Activated T-helper 1 cell treated with anti-CD3 and anti-CD28 coated beads, Interleukin-2, amount 50 U/mL, for 16 hours (primary cell): ENCODE results near the gene DACH1.
"Not testable (repeated sequence)": the region's sequence is repeated elsewhere in the genome, so short reads cannot be mapped to it uniquely, and the experiment has no call there.

ENCODE experiments used
- DNase-seq, 2 donors: peaks; one replicate each; pipeline ENCODE4 v3.0.0-alpha.2; 2020; ENCODE audit warnings: low read depth in 1 of 2, low spot score in 1 of 2

The DACH1 gene

DNA sequence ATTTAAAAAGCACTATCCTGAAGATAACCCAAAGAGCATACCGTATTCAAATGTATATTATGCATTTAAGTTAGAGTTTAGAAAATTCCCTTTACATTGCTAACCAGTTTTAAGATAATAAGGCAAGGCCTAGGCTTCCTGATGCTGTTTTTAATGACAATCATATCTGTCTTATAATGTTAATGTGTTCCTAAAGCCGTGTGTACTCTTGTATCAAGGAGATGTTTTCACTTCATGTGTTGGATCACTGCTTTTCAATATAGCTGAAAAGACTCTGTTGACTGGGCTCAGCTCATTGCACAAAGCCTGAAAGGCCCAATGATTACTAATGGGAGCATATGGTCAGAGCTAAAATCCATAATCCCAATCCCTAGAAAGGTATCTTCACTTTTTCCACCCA, 81.6 kb downstream of the DACH1 start:
- no peak for DNase-seq

DNA sequence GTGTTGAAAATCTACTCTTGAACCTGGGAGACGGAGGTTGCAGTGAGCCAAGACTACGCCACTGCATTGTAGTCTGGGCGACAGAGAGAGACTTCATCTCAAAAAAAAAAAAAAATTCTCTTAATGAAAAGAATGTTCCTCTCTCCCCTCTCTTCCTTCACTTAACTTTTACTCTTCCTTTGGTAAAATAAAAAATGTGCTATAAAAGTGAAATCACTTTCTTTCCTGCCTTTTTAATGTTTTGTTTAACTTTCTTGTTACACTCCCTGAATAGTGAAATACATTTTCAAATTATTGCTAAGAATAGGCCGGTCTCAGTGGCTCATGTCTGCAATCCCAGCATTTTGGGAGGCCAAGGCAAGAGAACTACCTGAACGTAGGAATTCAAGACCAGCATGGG, 86.5 kb downstream of the DACH1 start:
- no peak for DNase-seq

- DNase-seq = not testable (repeated sequence)
Measured at GRCh38 chr13:71778998-71779397, 88.0 kb downstream of the DACH1 start.

- no peak for DNase-seq
Measured at GRCh38 chr13:71775966-71776365, 91.0 kb downstream of the DACH1 start.

DNA sequence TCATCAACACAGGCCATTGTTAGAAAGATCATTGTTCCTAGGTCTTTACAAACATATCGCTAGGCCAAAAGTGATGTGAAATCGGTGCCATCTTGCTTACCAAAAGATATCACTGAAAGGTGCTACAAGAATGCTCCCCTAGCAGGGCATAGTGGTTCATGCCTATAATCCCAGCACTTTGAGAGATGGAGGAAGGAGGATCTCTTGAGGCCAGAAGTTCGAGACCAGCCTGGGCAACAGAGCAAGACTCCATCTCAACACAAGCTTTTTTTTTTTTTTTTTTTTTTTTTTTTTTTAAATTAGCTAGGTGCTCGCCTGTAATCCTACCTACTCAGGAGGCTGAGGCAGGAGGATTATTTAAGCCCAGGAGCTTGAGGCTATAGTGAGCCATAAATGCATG, 92.1 kb downstream of the DACH1 start:
- no peak for DNase-seq

DNA sequence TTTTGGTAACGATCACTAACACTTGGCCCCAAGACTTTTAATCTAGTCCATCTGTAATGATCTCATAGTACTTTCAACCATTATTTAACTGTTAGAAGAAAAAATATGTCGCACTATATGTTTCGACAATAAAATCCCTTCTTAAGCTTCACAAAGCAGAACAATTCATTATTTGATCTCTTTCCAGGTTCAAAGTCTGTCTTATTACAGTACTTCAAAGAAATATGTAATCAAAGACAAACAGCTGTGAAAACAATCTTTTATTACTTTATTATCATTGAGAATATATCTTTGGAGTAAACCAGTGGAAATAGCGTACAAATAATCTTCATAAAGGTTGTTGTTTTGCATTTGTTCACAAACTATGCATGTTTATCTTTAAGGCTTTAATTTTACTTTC, 93.5 kb downstream of the DACH1 start:
- no peak for DNase-seq

- no peak for DNase-seq
Measured at GRCh38 chr13:71772361-71772760, 94.6 kb downstream of the DACH1 start.

- DNase-seq = no peak
Measured at GRCh38 chr13:71771144-71771543, 95.9 kb downstream of the DACH1 start.

- DNase-seq = no peak
Measured at GRCh38 chr13:71770710-71771109, 96.3 kb downstream of the DACH1 start.

GRCh38 chr13:71768881-71769280, 98.1 kb downstream of the DACH1 start:
- DNase-seq = no peak

- no peak for DNase-seq
Measured at GRCh38 chr13:71759651-71760511, 107.1 kb downstream of the DACH1 start.

DNA sequence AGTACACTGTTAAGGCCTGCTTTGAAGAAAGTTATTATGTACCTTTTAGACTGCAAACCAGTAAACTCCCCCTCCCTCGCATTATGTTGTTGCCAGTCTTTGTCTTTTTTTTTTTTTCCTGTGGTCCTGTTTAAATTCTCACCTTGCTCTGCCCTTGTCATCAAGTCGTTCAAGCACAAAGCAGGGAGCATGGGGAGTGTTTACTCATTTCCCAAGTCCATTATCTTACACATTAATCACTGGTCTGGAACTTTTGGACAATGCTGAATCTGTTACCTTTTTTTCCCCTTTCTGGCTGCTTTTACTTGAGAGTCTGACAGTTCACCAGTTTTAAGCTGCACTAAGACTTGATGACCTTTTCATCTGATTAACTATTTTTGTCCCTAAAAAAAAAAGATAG, 108.2 kb downstream of the DACH1 start:
- DNase-seq = no peak

GRCh38 chr13:71754407-71754974, 112.5 kb downstream of the DACH1 start:
- no peak for DNase-seq

DNA sequence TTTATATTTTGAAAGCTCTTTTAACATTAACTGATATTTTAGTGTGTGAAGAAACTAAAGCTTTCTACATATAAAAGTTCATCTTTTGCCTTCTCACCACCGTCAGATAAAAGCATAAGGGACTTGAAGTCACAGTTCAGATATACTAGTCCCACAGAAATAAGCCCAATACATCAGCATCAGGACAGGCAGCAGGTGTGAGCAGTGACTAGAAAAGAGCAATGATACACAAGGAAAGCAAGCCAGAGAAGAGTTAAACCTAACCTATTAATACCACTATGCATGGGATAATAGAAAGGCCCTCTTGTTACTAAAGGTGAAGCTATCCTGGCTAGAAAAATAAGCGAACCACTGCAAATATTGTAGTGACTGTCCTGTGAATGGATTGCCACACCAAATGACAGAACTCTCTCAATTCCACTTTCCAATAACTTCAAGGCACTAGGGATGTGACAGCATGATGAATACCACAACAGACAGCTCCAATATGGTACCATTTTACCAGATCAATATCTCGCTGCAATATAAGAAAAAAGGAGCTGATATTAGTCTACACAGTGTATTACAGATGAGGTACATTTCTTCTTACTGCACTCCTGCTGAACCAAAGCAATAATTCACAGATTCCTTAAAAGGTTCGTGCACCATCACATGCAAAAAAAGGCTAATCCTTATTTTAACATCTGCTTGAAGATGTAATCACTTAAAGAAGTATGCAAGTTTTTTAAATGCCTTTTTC, 114.1 kb downstream of the DACH1 start:
- DNase-seq = no peak

DNA sequence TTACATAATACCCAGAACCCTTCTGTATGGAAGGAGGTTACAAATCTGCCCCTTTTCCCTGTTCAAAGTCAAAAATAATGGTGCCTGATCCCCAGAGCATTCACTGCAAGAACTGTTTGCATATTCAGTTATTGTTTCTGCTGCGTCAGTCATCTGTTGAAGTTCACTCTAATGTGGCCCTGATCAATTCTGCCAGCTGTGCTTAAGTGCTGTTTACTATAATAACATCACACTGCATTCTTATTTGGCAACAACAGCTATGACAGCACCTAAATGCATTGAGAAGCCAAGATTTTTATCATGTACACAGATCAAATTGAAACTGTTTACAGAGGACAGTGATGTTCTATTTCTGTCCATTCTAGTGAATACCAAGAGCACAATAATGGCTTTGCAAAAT, 115.9 kb downstream of the DACH1 start:
- DNase-seq = no peak

- no peak for DNase-seq
Measured at GRCh38 chr13:71730267-71730666, 136.7 kb downstream of the DACH1 start.

GRCh38 chr13:71729441-71729840, 137.6 kb downstream of the DACH1 start:
- DNase-seq = no peak

- no peak for DNase-seq
Measured at GRCh38 chr13:71727662-71728061, 139.3 kb downstream of the DACH1 start.

DNA sequence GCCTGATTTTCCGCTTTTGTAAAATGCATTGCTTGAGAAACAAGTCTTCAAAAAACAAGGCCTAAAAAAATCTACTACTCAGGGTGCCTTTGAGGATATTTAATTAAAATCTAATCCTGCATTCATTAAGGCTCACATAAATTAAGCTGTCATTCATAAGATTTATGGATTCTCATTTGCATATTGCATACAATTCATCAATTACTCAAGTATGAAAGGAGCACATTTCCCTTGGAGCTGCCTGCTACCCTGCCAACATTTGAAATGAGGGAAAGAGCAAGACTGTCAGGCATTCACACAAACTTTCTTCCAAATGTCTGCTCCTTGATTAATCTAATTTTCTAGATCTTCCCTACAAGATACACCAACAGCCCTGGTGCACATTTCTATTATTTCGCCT, 140.0 kb downstream of the DACH1 start:
- DNase-seq = no peak

DNA sequence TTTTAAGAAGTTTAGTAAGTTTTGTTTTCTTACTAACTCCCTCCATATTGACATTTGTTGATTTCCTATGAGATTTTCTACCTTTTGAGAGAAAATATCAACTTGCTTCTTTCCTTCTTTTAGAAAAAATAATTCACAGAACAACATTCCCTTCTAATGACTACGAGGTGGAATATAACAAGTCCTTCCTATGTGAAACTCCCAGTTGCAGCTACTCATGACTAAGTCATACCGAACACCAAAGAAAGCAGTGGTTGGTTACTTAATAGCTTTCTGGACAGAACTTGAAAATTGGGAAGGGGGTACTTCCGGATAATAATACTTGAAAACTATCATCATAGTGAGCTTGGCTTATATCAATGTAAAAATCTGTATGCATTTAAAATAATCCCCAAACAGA, 144.8 kb downstream of the DACH1 start:
- no peak for DNase-seq

DNA sequence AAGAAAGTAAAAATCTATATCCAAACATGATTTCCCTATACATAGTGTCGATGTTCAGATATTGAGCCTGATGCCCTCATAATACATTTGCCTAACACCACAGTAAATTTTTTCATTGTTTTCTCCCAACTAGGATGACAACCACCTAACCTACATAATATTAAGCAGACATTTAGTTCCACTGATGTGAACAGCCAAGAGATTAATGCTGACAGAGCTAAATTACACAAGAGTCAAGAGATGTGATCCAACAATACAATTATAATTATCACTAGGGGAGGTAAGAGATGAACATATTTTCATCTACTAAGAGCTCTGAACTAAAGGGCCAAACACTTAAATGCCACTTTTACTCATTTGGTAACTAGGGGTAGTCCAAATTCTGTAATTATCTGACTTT, 145.9 kb downstream of the DACH1 start:
- no peak for DNase-seq

GRCh38 chr13:71718931-71719330, 148.1 kb downstream of the DACH1 start:
- DNase-seq = no peak
